Prostate gland (tissue), 2 donors: ENCODE data around the gene CIC.

Experiments
- POLR2A ChIP-seq: fragments of 450-650 bp; IDR thresholded peaks from one replicate; pipeline ENCODE4 v1.6.1; 2016; ENCODE audit warnings: antibody characterized with exemption, mild to moderate bottlenecking
- TF ChIP-seq, protein P1 (sequence below), 4 experiments: fragments of 200-600 bp in 2 of 4; fragments of 450-650 bp in 2 of 4; sonication (generic) in 2 of 4; IDR thresholded peaks; 1 replicate in 3 of 4; 2 replicates in 1 of 4; pipeline ENCODE4 v1.5.1; 2016 to 2019; ENCODE audit warnings: antibody characterized with exemption in 4 of 4, mild to moderate bottlenecking in 2 of 4, moderate library complexity in 2 of 4

DNA sequence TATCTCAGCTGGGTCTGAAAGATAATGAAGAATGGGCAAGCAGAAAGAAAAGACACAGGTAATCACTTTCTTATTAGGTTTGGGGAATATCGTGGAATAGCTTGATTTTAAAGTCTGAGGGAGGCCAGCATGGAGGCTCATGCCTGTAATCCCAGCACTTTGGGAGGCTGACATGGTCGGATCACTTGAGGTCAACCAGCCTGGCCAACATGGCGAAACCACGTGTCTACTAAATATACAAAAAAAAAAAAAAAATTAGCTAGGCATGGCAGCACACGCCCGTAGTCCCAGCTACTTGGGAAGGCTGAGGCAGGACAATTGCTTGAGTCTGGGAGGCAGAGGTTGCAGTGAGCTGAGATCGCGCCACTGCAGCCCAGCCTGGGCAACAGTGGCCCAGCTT lies 34.8 kb downstream of the CIC start:
- no peak for TF ChIP-seq POLR2A
- TF ChIP-seq, protein P1, sequence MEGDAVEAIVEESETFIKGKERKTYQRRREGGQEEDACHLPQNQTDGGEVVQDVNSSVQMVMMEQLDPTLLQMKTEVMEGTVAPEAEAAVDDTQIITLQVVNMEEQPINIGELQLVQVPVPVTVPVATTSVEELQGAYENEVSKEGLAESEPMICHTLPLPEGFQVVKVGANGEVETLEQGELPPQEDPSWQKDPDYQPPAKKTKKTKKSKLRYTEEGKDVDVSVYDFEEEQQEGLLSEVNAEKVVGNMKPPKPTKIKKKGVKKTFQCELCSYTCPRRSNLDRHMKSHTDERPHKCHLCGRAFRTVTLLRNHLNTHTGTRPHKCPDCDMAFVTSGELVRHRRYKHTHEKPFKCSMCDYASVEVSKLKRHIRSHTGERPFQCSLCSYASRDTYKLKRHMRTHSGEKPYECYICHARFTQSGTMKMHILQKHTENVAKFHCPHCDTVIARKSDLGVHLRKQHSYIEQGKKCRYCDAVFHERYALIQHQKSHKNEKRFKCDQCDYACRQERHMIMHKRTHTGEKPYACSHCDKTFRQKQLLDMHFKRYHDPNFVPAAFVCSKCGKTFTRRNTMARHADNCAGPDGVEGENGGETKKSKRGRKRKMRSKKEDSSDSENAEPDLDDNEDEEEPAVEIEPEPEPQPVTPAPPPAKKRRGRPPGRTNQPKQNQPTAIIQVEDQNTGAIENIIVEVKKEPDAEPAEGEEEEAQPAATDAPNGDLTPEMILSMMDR (IDR thresholded peaks at IDR 0.05): no peak
